Measurements from ENCODE around the gene TTC13. TPM values are rescaled to one million over a fixed set of nuclear protein-coding genes. Genes with fewer than 3 reads are reported as not detected.

TTC13 gene
- total RNA-seq, 2 donors from 2014 or later, result 32.2 to 35.7 TPM

DNA sequence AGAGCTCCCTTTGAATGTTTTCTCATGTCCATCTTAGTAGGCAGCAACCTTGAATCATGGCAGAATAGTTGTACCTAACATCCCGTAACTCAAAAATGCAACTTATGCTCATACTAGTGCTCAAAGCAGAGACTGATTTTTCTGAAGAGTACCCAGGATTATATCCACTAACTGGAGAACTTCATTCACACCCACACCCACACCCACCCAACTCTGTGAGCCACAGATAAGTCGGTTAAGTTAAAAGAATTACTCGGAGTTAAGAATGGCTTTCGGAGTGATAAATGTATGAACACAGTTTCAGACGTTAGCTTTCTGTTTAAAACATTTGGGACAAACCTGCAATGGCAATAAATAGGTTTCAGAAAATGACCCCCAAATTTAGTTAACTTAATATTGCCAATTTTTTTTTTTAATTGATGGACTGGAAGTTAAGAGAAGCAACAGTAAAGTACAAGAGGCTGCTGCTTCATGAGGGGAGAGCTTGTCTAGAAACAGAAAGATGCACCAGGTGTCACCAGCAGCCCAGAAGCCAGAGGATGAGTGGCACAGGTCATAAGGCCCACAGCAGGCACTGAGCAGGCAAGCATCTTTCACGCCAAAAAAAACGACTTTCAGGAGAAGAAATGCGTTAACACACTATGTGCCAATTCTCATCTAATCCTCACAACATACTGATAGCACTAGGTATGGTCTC lies 61.9 kb downstream of the TTC13 start:
- ATAC-seq (peak; percentile 12), DNase-seq (no peak)
- intact Hi-C loops (cut with DNase I, micrococcal nuclease), result loop anchor here in 1 of 2 donors (5.0 to 10.0 kb wide), 2 partner anchors 119 to 298 kb away; no protein-coding TSS in a partner anchor

DNA sequence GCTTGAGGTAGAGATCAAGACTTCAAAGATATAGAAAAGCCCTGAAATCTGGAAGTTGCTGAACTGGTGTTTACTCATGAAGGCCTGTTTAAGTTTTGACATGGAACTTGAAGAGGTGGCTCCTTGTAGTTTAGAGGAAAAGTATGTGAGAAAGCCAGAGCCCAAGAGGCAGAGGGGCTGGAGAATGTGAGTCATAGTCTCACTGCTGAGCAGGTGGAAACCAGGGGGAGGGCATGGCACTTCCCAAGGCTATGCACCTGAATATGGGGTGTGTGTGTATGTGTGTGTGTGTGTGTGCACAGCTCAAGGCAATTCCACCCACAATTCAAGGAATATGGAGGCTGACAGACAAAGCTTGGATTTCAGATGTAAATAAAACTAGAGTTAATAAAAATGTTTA lies 63.6 kb downstream of the TTC13 start:
- ATAC-seq (no peak), DNase-seq (no peak)
- intact Hi-C loops (cut with DNase I, micrococcal nuclease), result loop anchor here in 1 of 2 donors (5.0 to 10.0 kb wide), 2 partner anchors 118 to 300 kb away; no protein-coding TSS in a partner anchor

DNA sequence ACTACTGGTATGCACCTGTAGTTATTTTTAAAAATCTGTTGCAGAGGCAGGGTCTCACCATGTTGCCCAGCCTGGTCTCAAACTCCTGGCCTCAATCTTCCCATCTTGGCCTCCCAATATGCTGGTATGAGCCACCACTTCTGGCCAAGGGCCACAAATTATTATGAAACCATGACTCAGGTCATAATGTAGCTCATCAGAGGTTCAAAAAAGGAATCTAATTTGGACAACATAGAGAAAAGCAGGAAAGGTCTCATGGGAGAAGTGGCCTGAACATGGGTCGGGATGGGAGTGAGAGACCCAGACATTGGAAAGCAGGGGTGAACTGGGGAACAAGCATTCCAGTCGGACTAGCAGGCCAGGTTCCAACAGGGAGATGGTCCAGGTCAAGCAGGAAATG lies 65.2 kb downstream of the TTC13 start:
- no peak for DNase-seq
- no peak for ATAC-seq
- intact Hi-C loops (cut with DNase I, micrococcal nuclease), result loop anchor here in 1 of 2 donors (10.0 kb wide), 1 partner anchor 301 kb away; no protein-coding TSS in a partner anchor

DNA sequence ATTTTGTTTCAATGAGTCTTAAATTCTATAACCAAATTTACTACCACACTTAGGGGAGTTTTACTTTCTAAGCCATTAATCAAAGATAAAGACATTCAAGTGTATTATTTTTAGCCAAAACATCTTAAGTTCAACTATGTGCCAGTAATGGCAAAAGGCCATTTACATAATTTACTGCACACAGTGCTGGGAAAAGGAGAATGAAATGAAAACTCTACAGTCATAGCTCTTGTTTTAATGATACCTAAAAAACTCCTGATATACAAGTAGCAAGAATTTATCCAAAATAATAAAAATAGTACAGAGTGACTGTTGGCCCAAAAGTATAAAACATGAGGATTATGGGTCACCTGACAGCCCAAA lies 67.9 kb downstream of the TTC13 start:
- intact Hi-C loops (cut with DNase I, micrococcal nuclease), result loop anchor here in 1 of 2 donors (10.0 kb wide), 1 partner anchor 304 kb away; no protein-coding TSS in a partner anchor
- no peak for DNase-seq
- ATAC-seq, result no peak

DNA sequence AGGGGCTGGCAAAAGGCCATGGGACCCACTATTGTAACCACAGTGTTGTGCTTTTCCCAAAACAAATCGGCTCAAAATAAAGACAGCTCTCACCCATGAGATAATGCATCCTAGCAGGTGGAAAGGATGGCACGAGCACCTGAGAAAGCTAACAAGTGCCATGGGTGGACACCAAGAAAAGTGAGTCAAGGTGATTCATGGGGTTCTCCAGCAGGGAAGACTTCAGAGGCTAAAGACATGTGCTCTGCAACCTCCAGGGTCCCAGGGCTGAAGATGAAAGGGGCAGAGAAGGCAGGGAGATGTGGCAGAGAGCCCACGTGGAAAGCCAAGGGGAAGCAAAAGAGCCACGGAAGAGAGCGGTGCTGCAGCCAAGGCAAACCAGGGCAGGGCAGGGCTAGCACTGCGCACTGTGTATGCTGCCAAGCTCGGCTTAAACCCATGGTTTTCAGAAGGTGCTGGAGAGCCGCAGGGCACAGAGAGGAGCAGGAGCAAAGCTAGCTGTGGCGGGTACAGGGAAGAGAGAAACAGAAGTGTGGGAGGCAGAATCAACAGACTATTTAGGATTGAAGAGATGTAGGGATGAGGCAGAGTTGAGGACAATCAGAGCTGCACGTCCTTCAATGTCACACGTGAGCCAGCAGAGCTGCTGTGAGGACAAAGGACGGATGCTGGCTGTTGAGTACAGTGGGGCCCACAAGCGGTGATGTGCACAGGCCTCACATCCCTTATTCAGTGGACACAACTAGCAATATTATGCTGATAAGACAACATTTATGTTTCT lies 68.5 kb downstream of the TTC13 start:
- DNase-seq (peak in 1 of 2 donors; percentile 34), ATAC-seq (no peak)
- intact Hi-C loops (cut with DNase I, micrococcal nuclease), result loop anchor here in 1 of 2 donors (10.0 kb wide), 1 partner anchor 305 kb away; no protein-coding TSS in a partner anchor

DNA sequence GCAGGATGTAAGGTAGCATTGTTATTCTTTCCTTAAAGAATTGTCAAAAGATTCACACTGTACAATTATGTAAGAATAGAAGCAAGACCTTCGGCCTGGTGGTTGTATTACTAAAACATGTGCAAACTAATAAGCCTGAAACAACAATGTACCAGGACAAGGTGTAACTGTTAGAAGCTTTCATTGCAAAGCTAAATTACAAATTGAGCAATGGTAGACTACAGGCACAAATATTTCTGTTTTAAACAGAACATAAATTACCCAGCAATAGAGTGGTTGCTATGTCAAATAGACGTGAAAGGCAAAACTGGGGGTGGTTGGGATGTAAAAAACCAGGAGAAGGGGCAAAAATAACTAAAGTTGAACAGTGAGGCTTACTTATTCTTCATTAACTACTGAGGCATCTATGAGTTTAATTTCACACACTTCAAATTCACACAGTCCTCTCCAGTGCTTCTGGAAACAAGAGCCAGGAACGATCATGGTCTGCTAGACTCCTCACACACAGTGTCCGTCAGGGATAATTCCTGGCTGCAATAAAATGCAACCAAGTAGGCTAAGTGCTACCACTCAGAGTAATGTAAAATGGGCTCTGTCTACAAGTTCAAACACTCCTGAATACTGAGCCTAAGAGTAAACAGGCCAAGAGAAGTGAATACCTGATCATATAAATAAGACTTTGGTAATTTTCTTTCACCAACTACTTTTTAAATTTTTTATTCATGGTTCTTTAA lies 71.0 kb downstream of the TTC13 start:
- ATAC-seq (no peak), DNase-seq (no peak)
- intact Hi-C loops (cut with DNase I, micrococcal nuclease), result no loop called here

DNA sequence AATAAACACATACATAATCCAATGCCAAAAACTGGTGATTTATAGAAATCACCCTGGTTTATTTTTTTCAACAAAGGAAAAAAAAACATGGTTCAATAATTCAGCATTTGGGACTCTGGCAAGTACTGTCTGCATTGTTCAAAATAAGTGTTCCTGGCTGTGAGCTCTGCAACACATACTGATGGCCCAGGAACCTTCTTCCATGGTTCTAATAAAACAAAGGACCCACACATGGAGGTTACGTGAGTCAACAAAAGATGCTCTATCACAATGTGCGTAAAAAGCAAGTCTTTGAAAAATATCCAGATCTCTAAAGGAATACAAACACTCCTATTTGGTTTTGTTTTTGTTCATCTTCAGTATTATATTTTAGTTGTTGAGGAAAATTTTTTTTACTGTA lies 72.4 kb downstream of the TTC13 start:
- no peak for ATAC-seq
- DNase-seq, result no peak
- intact Hi-C loops (cut with DNase I, micrococcal nuclease), result no loop called here

DNA sequence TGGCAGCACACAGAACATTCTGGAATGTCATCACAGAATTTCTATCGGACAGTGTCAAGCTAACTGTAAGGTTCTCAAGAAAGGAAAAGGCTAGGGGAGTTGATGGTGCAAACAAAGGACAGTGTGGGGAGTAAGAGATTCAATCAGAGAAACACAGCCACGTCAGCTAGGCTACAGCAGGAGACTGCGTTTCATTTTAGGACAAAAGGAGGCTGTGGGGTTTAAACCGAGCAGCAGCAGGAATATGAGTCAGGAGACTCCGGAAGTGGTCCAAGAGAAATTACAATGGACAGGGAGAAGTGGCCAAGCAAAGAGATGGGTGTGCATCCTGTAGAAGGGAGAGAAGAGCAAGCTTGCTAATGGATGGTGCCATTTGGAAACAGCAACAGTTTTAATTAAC lies 72.9 kb downstream of the TTC13 start:
- intact Hi-C loops (cut with DNase I, micrococcal nuclease), result no loop called here
- ATAC-seq, result no peak
- no peak for DNase-seq

GRCh38 chr1:230902349-230902923 lies 76.2 kb downstream of the TTC13 start:
- ATAC-seq, result no peak
- intact Hi-C loops (cut with DNase I, micrococcal nuclease), result no loop called here

DNA sequence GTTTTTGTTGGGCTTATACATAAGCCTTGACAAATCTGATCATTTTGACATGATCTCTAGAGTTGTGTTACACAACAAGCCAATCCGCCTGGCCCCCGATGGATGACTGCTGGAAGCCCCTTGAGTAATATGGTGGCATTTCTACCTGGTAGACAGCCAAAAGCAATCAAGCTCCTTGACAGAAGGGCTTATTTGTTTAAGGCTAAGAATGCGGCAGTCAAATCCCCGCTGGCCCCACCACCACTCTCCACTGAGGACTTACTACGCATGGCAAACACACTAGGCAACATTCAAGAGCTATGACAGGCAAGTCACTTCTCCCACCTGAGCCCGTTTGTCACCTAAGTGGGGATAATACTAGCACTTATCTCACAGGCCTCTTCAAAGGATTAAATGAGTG lies 77.0 kb downstream of the TTC13 start:
- intact Hi-C loops (cut with DNase I, micrococcal nuclease), result no loop called here
- ATAC-seq, result no peak
- no peak for DNase-seq

More at GRCh38 chr1:230902349-230902923, 76.2 kb downstream of the TTC13 start:
- DNase-seq, result no peak

GRCh38 chr1:230900984-230901383 lies 77.7 kb downstream of the TTC13 start:
- intact Hi-C loops (cut with DNase I, micrococcal nuclease), result no loop called here

DNA sequence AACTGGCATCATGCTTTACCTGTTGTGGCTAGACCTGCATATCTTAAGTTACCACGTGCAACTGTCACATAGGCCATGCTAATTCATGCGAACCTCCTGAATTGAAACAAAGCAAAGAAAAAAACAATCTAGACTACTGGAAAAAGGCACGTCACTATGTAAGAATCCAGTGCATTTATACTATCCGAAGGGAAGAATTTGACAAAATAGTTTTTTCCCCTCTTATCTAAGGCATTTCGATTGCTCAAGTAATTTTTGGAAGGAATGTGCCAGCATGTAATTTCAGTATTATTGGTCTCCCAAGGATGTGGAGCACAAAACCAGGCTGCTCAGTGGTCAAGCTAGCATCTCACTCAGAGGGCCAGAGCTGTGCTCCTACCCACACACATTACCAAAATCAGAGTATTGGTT lies 78.8 kb downstream of the TTC13 start:
- ATAC-seq (no peak), DNase-seq (no peak)
- intact Hi-C loops (cut with DNase I, micrococcal nuclease), result no loop called here

More at GRCh38 chr1:230900984-230901383, 77.7 kb downstream of the TTC13 start:
- ATAC-seq (no peak), DNase-seq (no peak)

DNA sequence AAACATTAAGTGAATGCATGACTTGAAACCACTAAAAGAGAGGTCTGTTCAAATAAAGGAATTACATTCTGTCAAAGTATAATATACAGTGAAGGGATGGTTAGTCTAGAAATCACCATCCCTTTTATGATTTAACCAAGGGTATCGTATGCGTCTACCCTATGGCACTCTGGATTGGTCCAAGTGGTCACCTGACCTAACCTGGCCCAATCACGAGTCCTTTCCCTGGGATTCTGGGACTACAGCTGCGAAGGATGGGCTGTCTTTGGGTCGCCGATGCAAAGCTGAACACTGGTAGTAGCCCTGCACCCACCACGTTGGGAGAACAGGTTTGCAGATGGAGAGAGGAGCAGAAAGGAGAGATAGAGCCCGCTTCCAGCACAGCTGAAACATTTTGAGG lies 79.9 kb downstream of the TTC13 start:
- no peak for DNase-seq

DNA sequence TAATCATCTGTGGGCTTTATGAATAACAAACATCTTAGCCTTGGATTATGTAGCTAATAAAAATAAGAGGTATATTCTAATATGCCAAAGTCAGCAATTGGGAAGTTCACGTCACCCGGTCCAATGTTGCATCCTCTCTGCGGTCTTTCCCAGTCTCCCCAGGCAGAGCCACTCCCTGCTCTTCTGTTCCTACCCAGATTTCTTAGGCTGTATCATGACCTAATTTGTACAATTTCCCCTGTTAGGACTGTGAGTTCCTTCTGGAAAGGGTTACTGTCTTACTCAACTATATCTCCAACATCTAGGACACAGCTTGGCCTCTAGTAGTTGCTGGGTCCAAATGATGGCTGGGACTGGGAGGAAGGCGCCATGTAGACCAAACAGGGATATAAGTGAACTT lies 80.5 kb downstream of the TTC13 start:
- ATAC-seq, result no peak
- no peak for DNase-seq
- intact Hi-C loops (cut with DNase I, micrococcal nuclease), result no loop called here

More for the DNA sequence above, 79.9 kb downstream of the TTC13 start:
- intact Hi-C loops (cut with DNase I, micrococcal nuclease), result no loop called here
- no peak for ATAC-seq

GRCh38 chr1:230896779-230897178 lies 81.9 kb downstream of the TTC13 start:
- DNase-seq (no peak), ATAC-seq (no peak)
- intact Hi-C loops (cut with DNase I, micrococcal nuclease), result no loop called here

- intact Hi-C loops (cut with DNase I, micrococcal nuclease), result no loop called here
Measured at GRCh38 chr1:230895452-230895851, 83.2 kb downstream of the TTC13 start.

DNA sequence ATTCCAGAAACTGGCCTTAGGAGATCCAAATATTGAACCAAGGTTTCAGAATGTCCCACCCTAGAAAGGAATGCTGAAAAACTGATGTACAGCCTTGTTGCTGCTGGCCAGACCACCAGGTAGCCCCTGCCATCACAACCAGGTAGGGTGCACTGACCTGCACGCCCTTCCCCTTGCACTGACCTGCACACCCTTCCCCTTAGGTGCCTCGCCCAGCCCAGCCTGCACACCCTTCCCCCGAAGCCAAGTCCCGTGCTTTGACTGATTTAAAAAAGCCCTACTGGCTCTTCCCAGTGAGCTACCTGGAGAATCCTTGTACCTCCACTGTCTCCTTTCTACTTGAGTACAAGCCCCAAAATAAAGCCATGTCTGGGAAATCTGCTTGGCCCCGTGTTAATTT lies 84.0 kb downstream of the TTC13 start:
- ATAC-seq (no peak), DNase-seq (no peak)
- intact Hi-C loops (cut with DNase I, micrococcal nuclease), result no loop called here

More at GRCh38 chr1:230895452-230895851, 83.2 kb downstream of the TTC13 start:
- DNase-seq, result no peak
- ATAC-seq, result no peak

DNA sequence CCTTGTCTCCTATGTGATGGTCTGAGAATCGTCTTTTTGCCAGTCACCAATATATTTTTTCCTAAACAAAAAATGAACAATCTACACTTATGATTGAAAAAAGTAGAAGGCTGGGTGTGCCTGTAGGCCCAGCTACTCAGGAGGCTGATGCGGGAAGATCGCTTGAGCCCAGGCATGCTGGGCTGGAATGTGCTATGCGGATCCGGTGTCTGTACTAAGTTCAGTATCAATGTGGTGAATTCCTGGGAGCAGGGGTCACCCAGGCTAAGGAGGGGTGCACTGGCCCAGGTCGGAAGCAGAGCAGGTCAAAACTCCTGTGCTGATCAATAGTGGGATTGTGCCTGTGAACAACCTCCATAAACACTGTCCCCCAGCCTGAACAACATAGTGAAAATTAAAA lies 84.6 kb downstream of the TTC13 start:
- intact Hi-C loops (cut with DNase I, micrococcal nuclease), result no loop called here
- ATAC-seq (no peak), DNase-seq (no peak)

DNA sequence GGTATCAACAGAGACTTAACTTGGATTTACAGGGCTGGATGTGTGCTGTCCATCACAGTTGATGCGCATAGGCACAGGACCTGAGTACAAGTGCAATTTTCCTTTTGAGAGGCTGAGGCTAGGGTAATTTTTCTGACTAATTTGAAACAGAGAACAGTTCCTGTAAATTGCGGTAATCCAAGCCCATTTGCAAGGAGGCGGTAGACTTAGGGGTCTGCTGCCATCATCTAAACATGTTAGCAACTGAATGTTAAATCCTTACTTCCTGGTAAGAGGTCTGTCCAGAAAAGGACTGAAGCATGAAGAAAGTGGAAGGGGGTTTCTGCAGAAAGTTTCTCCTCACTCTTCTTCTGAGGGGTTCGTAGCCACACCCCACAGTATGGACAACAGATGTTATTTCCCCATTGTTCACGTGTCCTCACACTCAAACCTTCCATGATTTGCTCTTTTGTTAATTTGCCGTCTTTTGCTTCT lies 86.6 kb downstream of the TTC13 start:
- no peak for DNase-seq
- no peak for ATAC-seq
- intact Hi-C loops (cut with DNase I, micrococcal nuclease), result no loop called here
